PC-3 (cell line): Measurements from ENCODE around the gene SPOP. TPM values are rescaled to one million over a fixed set of nuclear protein-coding genes. Genes with fewer than 3 reads are reported as not detected.

Experiments used
- ATAC-seq: fragments of 200-7000 bp; cut with Tn5 transposase; 2 replicates; pipeline ENCODE4 v1.9.1; 2020; ENCODE audit warnings: mild to moderate bottlenecking, moderate library complexity
- BruUV-seq: library from RNA; stranded (reverse); fragments of 400-500 nt; replicated peaks from 2 replicates; lab custom pipeline; 2021; lab: Mats Ljungman, UMichigan
- CTCF ChIA-PET: fragments of 300-600 bp; sonication (Branson Sonifier 250); formaldehyde crosslinking; loops from one replicate; lab custom pipeline; 2022; ENCODE audit warnings: antibody characterized with exemption; lab: Charles Lee
- POLR2A ChIA-PET: fragments of 300-600 bp; sonication (Branson Sonifier 250); formaldehyde crosslinking; loops from one replicate; lab custom pipeline; 2022; ENCODE audit warnings: antibody characterized with exemption; ENCODE audit not compliant: unreplicated experiment; lab: Charles Lee
- DNase-seq: peaks from one replicate; pipeline ENCODE4 v3.0.0-alpha.2; 2015
- H2AFZ ChIP-seq: fragments of 300-600 bp; sonication (generic); 2 replicates; pipeline ENCODE4 v1.6.0; 2016; ENCODE audit warnings: antibody characterized with exemption, low read length
- H3F3A ChIP-seq: fragments of 300-600 bp; sonication (generic); one replicate; pipeline ENCODE4 v1.6.0; 2017; ENCODE audit warnings: antibody characterized with exemption, low read length, control low read depth, mild to moderate bottlenecking; ENCODE audit not compliant: unreplicated experiment
- H3K27ac ChIP-seq: fragments of 300-600 bp; sonication (generic); 2 replicates; pipeline ENCODE4 v1.5.1; 2016; ENCODE audit warnings: mild to moderate bottlenecking, low read length
- H3K27me3 ChIP-seq: fragments of 300-600 bp; sonication (generic); 2 replicates; pipeline ENCODE4 v1.6.1; 2016; ENCODE audit warnings: low read length, mixed read lengths
- H3K36me3 ChIP-seq: fragments of 300-600 bp; sonication (generic); 2 replicates; pipeline ENCODE4 v1.6.1; 2016; ENCODE audit warnings: low read depth, mixed run types, low read length, mixed read lengths
- H3K4me1 ChIP-seq: fragments of 300-600 bp; sonication (generic); 2 replicates; pipeline ENCODE4 v1.5.1; 2016; ENCODE audit warnings: low read length; ENCODE audit not compliant: insufficient read depth
- H3K4me2 ChIP-seq: fragments of 300-600 bp; sonication (generic); 2 replicates; pipeline ENCODE4 v1.6.0; 2016; ENCODE audit warnings: low read length
- H3K4me3 ChIP-seq: fragments of 300-600 bp; sonication (generic); 2 replicates; pipeline ENCODE4 v1.5.1; 2016; ENCODE audit warnings: mild to moderate bottlenecking, low read length, mixed read lengths
- H3K79me2 ChIP-seq: fragments of 300-600 bp; sonication (generic); 2 replicates; pipeline ENCODE4 v1.6.1; 2017; ENCODE audit warnings: low read length, mixed read lengths
- H3K9ac ChIP-seq: fragments of 300-600 bp; sonication (generic); 2 replicates; pipeline ENCODE4 v1.6.0; 2016; ENCODE audit warnings: mild to moderate bottlenecking, low read length
- H3K9me2 ChIP-seq: fragments of 300-600 bp; sonication (generic); replicated peaks from 2 replicates; pipeline ENCODE4 v1.6.1; 2016; ENCODE audit warnings: mixed run types, low read length, mixed read lengths
- H3K9me3 ChIP-seq: fragments of 300-600 bp; sonication (generic); 2 replicates; pipeline ENCODE4 v1.6.1; 2016; ENCODE audit warnings: low read length, mixed read lengths
- H4K20me1 ChIP-seq: fragments of 300-600 bp; sonication (generic); 2 replicates; pipeline ENCODE4 v1.6.1; 2016; ENCODE audit warnings: low read length, mixed read lengths
- EZH2 ChIP-seq: fragments of 300-600 bp; sonication (generic); IDR thresholded peaks from one replicate; pipeline ENCODE4 v1.6.1; 2017; ENCODE audit warnings: antibody characterized with exemption, mild to moderate bottlenecking, low read length; ENCODE audit not compliant: unreplicated experiment
- EZH2phosphoT487 ChIP-seq: fragments of 300-600 bp; sonication (generic); IDR thresholded peaks from 2 replicates; pipeline ENCODE4 v1.6.1; 2018; ENCODE audit warnings: mild to moderate bottlenecking, antibody characterized with exemption, low read length, borderline replicate concordance
- intact Hi-C: fragments of 100-400 bp; cut with micrococcal nuclease; formaldehyde crosslinking; loops from 2 replicates; pipeline ENCODE4 v1.9.0; 2023
- total RNA-seq: library from RNA; depleted of rRNA; stranded (reverse); fragments of >200 nt; gene quantifications from 2 replicates; pipeline ENCODE4 v1.2.3, GENCODE V29; 2014
- TF ChIP-seq, protein P1 (sequence below): fragments of 300-600 bp; sonication (generic); conservative IDR thresholded peaks from 2 replicates; pipeline ENCODE4 v1.5.1; 2017; ENCODE audit warnings: antibody characterized with exemption, low read depth, mild to moderate bottlenecking, low read length

Gene SPOP
- total RNA-seq, 1 experiment from 2014 or later, result 54.7 TPM

DNA sequence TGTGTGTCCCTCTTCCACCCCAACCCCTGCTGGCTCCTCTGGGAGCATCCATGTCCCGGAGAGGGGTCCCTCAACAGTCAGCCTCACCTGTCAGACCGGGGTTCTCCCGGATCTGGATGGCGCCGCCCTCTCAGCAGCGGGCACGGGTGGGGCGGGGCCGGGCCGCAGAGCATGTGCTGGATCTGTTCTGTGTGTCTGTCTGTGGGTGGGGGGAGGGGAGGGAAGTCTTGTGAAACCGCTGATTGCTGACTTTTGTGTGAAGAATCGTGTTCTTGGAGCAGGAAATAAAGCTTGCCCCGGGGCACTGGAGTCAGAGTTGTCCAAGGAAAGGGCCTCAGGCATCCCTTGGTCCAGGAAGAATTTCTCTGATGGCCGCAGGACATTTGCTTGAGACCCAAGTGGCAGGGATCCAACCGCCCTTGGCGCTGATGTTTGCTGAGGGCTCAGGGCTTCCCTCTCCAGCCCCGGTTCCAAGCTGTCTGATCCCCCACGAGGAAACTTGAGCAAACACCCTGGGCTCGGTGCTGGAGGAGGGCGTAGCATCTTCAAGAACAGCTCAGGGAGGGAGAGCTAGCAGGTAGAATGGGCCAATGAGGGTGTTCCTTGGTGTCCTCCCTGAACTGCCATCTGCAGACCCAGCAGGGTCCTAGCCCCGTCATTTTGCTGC is 97.7 kb downstream of the SPOP start:
- Histone ChIP-seq H3K4me2 (no peak overlapping the region), H3K4me1 (peaks cover 21% of the 10 kb centered on the region), H3K27ac (no peak overlapping the region), H3K36me3 (no peaks in the 10 kb centered on the region), H3K79me2 (no peaks in the 10 kb centered on the region), H2AFZ (no peak overlapping the region), H3F3A (no peaks in the 10 kb centered on the region), H3K9me2 (no peaks in the 10 kb centered on the region), H3K4me3 (no peak overlapping the region), H3K9ac (no peak overlapping the region), H3K27me3 (peaks cover 16% of the 10 kb centered on the region), H3K9me3 (no peaks in the 10 kb centered on the region), H4K20me1 (no peaks in the 10 kb centered on the region)
- DNase-seq (peak; percentile 49), ATAC-seq (no peak)
- CTCF ChIA-PET, result interaction anchor here (0.6 kb wide), 1 partner anchor 11 kb away, joined by 4 read pairs; no protein-coding TSS in a partner anchor
- TF ChIP-seq, protein P1, sequence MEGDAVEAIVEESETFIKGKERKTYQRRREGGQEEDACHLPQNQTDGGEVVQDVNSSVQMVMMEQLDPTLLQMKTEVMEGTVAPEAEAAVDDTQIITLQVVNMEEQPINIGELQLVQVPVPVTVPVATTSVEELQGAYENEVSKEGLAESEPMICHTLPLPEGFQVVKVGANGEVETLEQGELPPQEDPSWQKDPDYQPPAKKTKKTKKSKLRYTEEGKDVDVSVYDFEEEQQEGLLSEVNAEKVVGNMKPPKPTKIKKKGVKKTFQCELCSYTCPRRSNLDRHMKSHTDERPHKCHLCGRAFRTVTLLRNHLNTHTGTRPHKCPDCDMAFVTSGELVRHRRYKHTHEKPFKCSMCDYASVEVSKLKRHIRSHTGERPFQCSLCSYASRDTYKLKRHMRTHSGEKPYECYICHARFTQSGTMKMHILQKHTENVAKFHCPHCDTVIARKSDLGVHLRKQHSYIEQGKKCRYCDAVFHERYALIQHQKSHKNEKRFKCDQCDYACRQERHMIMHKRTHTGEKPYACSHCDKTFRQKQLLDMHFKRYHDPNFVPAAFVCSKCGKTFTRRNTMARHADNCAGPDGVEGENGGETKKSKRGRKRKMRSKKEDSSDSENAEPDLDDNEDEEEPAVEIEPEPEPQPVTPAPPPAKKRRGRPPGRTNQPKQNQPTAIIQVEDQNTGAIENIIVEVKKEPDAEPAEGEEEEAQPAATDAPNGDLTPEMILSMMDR, result no peak
- TF ChIP-seq EZH2 (no peak), EZH2phosphoT487 (no peak)
- BruUV-seq, result no TSS peak
- intact Hi-C loops, result no loop called here
- POLR2A ChIA-PET, result no interaction called here

DNA sequence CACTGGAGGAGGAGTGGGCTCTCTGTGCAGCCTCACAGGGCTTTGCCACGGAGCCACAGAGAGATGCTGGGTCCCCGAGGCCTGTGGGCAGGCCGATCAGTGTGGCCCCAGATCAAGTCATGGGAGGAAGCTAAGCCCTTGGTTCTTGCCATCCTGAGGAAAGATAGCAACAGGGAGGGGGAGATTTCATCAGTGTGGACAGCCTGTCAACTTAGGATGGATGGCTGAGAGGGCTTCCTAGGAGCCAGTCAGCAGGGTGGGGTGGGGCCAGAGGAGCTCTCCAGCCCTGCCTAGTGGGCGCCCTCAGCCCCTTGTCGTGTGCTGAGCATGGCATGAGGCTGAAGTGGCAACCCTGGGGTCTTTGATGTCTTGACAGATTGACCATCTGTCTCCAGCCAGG is 98.4 kb downstream of the SPOP start:
- no peaks in the 10 kb centered on the region for H3K79me2 ChIP-seq
- no peak for TF ChIP-seq EZH2phosphoT487
- TF ChIP-seq, protein P1, result no peak
- no peak for TF ChIP-seq EZH2
- no peaks in the 10 kb centered on the region for H4K20me1 ChIP-seq
- intact Hi-C loops, result no loop called here
- no peak overlapping the region for H2AFZ ChIP-seq
- no peak overlapping the region for H3K4me2 ChIP-seq
- no peaks in the 10 kb centered on the region for H3K9me3 ChIP-seq
- H3K9me2 ChIP-seq, result no peaks in the 10 kb centered on the region
- ATAC-seq (no peak), DNase-seq (no peak)
- H3F3A ChIP-seq, result no peaks in the 10 kb centered on the region
- H3K4me3 ChIP-seq, result no peak overlapping the region
- peaks cover 21% of the 10 kb centered on the region for H3K4me1 ChIP-seq
- CTCF ChIA-PET, result no interaction called here
- no peaks in the 10 kb centered on the region for H3K36me3 ChIP-seq
- BruUV-seq, result no TSS peak
- no peak overlapping the region for H3K27ac ChIP-seq
- POLR2A ChIA-PET, result no interaction called here
- H3K27me3 ChIP-seq, result peaks cover 16% of the 10 kb centered on the region
- H3K9ac ChIP-seq, result no peak overlapping the region

DNA sequence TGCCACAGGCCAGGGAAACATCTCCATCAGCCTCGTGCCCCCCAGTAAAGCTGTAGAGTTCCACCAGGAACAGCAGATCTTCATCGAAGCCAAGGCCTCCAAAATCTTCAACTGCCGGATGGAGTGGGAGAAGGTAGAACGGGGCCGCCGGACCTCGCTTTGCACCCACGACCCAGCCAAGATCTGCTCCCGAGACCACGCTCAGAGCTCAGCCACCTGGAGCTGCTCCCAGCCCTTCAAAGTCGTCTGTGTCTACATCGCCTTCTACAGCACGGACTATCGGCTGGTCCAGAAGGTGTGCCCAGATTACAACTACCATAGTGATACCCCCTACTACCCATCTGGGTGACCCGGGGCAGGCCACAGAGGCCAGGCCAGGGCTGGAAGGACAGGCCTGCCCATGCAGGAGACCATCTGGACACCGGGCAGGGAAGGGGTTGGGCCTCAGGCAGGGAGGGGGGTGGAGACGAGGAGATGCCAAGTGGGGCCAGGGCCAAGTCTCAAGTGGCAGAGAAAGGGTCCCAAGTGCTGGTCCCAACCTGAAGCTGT is 98.9 kb downstream of the SPOP start:
- intact Hi-C loops, result no loop called here
- H3K9me2 ChIP-seq, result no peaks in the 10 kb centered on the region

More for the DNA sequence above, 98.9 kb downstream of the SPOP start:
- no peak for ATAC-seq
- DNase-seq, result no peak
- Histone ChIP-seq H3K4me3 (no peak overlapping the region), H3K4me2 (no peak overlapping the region), H3K27me3 (peaks cover 16% of the 10 kb centered on the region), H3K9me3 (no peaks in the 10 kb centered on the region), H3K27ac (no peak overlapping the region), H2AFZ (no peak overlapping the region), H3K79me2 (no peaks in the 10 kb centered on the region), H3K36me3 (no peaks in the 10 kb centered on the region), H3F3A (no peaks in the 10 kb centered on the region), H3K4me1 (peaks cover 21% of the 10 kb centered on the region), H4K20me1 (no peaks in the 10 kb centered on the region), H3K9ac (no peak overlapping the region)
- TF ChIP-seq, protein P1, result no peak
- TF ChIP-seq EZH2, result no peak
- ChIA-PET POLR2A (interaction anchor here (0.6 kb wide), 1 partner anchor 16 kb away, joined by 4 read pairs; no protein-coding TSS in a partner anchor), CTCF (no interaction called here)
- BruUV-seq, result no TSS peak
